IPS-20b (cell line): ENCODE measurements around the gene PAX2.

Experiments
- H3K27ac ChIP-seq: one replicate; pipeline ENCODE4 v1.5.1; 2013; ENCODE audit warnings: low read length
- H3K27me3 ChIP-seq: 2 replicates; pipeline ENCODE4 v1.6.1; 2013; ENCODE audit warnings: mild to moderate bottlenecking, low read length, inconsistent platforms; ENCODE audit not compliant: insufficient read depth
- H3K36me3 ChIP-seq: 2 replicates; pipeline ENCODE4 v1.6.1; 2013; ENCODE audit warnings: low read depth, mild to moderate bottlenecking, inconsistent platforms, low read length, moderate library complexity; ENCODE audit not compliant: insufficient read depth
- H3K4me1 ChIP-seq: 2 replicates; pipeline ENCODE4 v1.6.1; 2013; ENCODE audit warnings: mild to moderate bottlenecking, control low read depth, inconsistent platforms, low read length, moderate library complexity; ENCODE audit not compliant: insufficient read depth
- H3K4me3 ChIP-seq: 2 replicates; pipeline ENCODE4 v1.5.1; 2013; ENCODE audit warnings: mild to moderate bottlenecking, low read length, inconsistent platforms
- H3K9ac ChIP-seq: 2 replicates; pipeline ENCODE4 v1.6.1; 2013; ENCODE audit warnings: low read depth, mild to moderate bottlenecking, inconsistent platforms, low read length, moderate library complexity
- H3K9me3 ChIP-seq: 2 replicates; pipeline ENCODE4 v1.6.1; 2013; ENCODE audit warnings: mild to moderate bottlenecking, low read depth, low read length, inconsistent platforms; ENCODE audit not compliant: insufficient read depth

Gene PAX2

GRCh38 chr10:100803908-100804307, 58.5 kb downstream of the PAX2 start:
- Histone ChIP-seq H3K27me3 (peaks cover 57% of the 10 kb centered on the region), H3K4me1 (no peaks in the 10 kb centered on the region)

GRCh38 chr10:100805543-100806355, 60.4 kb downstream of the PAX2 start:
- Histone ChIP-seq H3K9ac (no peak overlapping the region), H3K4me1 (no peaks in the 10 kb centered on the region), H3K4me3 (no peak overlapping the region), H3K36me3 (no peaks in the 10 kb centered on the region), H3K9me3 (no peaks in the 10 kb centered on the region), H3K27me3 (peaks cover 57% of the 10 kb centered on the region), H3K27ac (no peak overlapping the region)

More at GRCh38 chr10:100803908-100804307, 58.5 kb downstream of the PAX2 start:
- Histone ChIP-seq H3K36me3 (no peaks in the 10 kb centered on the region), H3K9me3 (no peaks in the 10 kb centered on the region), H3K9ac (no peak overlapping the region), H3K4me3 (no peak overlapping the region), H3K27ac (no peak overlapping the region)

- no peaks in the 10 kb centered on the region for H3K9me3 ChIP-seq
Measured at GRCh38 chr10:100806356-100806645, 60.9 kb downstream of the PAX2 start.

GRCh38 chr10:100807241-100807951, 62.0 kb downstream of the PAX2 start:
- Histone ChIP-seq H3K9me3 (no peaks in the 10 kb centered on the region), H3K27me3 (peaks cover 56% of the 10 kb centered on the region), H3K4me1 (no peaks in the 10 kb centered on the region), H3K36me3 (no peaks in the 10 kb centered on the region), H3K4me3 (no peak overlapping the region), H3K9ac (no peak overlapping the region), H3K27ac (no peak overlapping the region)

More at GRCh38 chr10:100806356-100806645, 60.9 kb downstream of the PAX2 start:
- peaks cover 58% of the 10 kb centered on the region for H3K27me3 ChIP-seq
- no peaks in the 10 kb centered on the region for H3K4me1 ChIP-seq
- no peaks in the 10 kb centered on the region for H3K36me3 ChIP-seq
- no peak overlapping the region for H3K27ac ChIP-seq
- H3K4me3 ChIP-seq = no peak overlapping the region
- H3K9ac ChIP-seq = no peak overlapping the region

GRCh38 chr10:100808876-100809275, 63.5 kb downstream of the PAX2 start:
- H3K9ac ChIP-seq = no peak overlapping the region
- H3K36me3 ChIP-seq = no peaks in the 10 kb centered on the region
- H3K27me3 ChIP-seq = peaks cover 54% of the 10 kb centered on the region
- no peak overlapping the region for H3K27ac ChIP-seq
- no peak overlapping the region for H3K4me3 ChIP-seq
- no peaks in the 10 kb centered on the region for H3K4me1 ChIP-seq
- H3K9me3 ChIP-seq = no peaks in the 10 kb centered on the region

- Histone ChIP-seq H3K9me3 (no peaks in the 10 kb centered on the region), H3K9ac (no peak overlapping the region), H3K4me3 (no peak overlapping the region), H3K27me3 (peaks cover 52% of the 10 kb centered on the region), H3K4me1 (no peaks in the 10 kb centered on the region), H3K36me3 (no peaks in the 10 kb centered on the region), H3K27ac (no peak overlapping the region)
Measured at GRCh38 chr10:100810091-100810834, 64.9 kb downstream of the PAX2 start.

- Histone ChIP-seq H3K9me3 (no peaks in the 10 kb centered on the region), H3K4me1 (no peaks in the 10 kb centered on the region), H3K36me3 (no peaks in the 10 kb centered on the region), H3K4me3 (no peak overlapping the region), H3K9ac (no peak overlapping the region), H3K27me3 (peaks cover 52% of the 10 kb centered on the region), H3K27ac (no peak overlapping the region)
Measured at GRCh38 chr10:100810835-100811116, 65.4 kb downstream of the PAX2 start.

- Histone ChIP-seq H3K4me3 (no peak overlapping the region), H3K4me1 (no peaks in the 10 kb centered on the region), H3K9me3 (no peaks in the 10 kb centered on the region), H3K9ac (no peak overlapping the region), H3K27me3 (peaks cover 52% of the 10 kb centered on the region), H3K36me3 (no peaks in the 10 kb centered on the region), H3K27ac (no peak overlapping the region)
Measured at GRCh38 chr10:100811261-100811660, 65.9 kb downstream of the PAX2 start.

GRCh38 chr10:100811752-100812750, 66.7 kb downstream of the PAX2 start:
- Histone ChIP-seq H3K9me3 (no peaks in the 10 kb centered on the region), H3K36me3 (no peaks in the 10 kb centered on the region), H3K27ac (no peak overlapping the region), H3K4me3 (no peak overlapping the region), H3K9ac (no peak overlapping the region), H3K4me1 (no peaks in the 10 kb centered on the region), H3K27me3 (peaks cover 52% of the 10 kb centered on the region)

GRCh38 chr10:100812978-100813377, 67.6 kb downstream of the PAX2 start:
- Histone ChIP-seq H3K27me3 (peaks cover 60% of the 10 kb centered on the region), H3K36me3 (no peaks in the 10 kb centered on the region), H3K4me3 (no peak overlapping the region), H3K9me3 (no peaks in the 10 kb centered on the region), H3K4me1 (no peaks in the 10 kb centered on the region), H3K9ac (no peak overlapping the region), H3K27ac (no peak overlapping the region)
